Activated naive CD8-positive, alpha-beta T cell treated with anti-CD3 and anti-CD28 coated beads, Interleukin-2, amount 10 ng/mL, durations not matched to agents 7 days and 5 days (primary cell): ENCODE measurements around the gene CDH4. TPM values are rescaled to one million over a fixed set of nuclear protein-coding genes. Genes with fewer than 3 reads are reported as not detected.

Source experiments
- ATAC-seq: fragments of 150-1000 bp; cut with Tn5 transposase; one replicate; pipeline ENCODE4 v1.10.0; 2021; ENCODE audit warnings: low read depth, moderate library complexity
- POLR2A ChIA-PET: fragments of 350-600 bp; sonication (Branson Sonifier 250); formaldehyde crosslinking; loops from one replicate; lab custom pipeline; 2021; ENCODE audit warnings: antibody characterized with exemption; lab: Charles Lee
- DNase-seq: peaks from one replicate; pipeline ENCODE4 v3.0.0; 2021
- H3K27ac Mint-ChIP-seq: one replicate; pipeline ENCODE4 v1.8.0; 2022; ENCODE audit warnings: mild to moderate bottlenecking, mixed read lengths
- H3K27me3 Mint-ChIP-seq: one replicate; pipeline ENCODE4 v1.8.0; 2022; ENCODE audit warnings: mild to moderate bottlenecking, moderate library complexity, mixed read lengths
- H3K36me3 Mint-ChIP-seq: one replicate; pipeline ENCODE4 v1.8.0; 2021; ENCODE audit warnings: mild to moderate bottlenecking, mixed read lengths
- H3K4me1 Mint-ChIP-seq: one replicate; pipeline ENCODE4 v1.8.0; 2021; ENCODE audit warnings: mixed read lengths
- H3K4me3 Mint-ChIP-seq: one replicate; pipeline ENCODE4 v1.8.0; 2022; ENCODE audit warnings: mild to moderate bottlenecking, moderate library complexity, mixed read lengths
- H3K9me3 Mint-ChIP-seq: one replicate; pipeline ENCODE4 v1.8.0; 2021; ENCODE audit warnings: mixed read lengths
- total RNA-seq, 2 experiments: library from RNA; stranded (reverse); gene quantifications; one replicate each; pipeline ENCODE4 v1.2.3, GENCODE V29; 2021

Gene CDH4
- total RNA-seq, 2 experiments from 2014 or later = 0.14 to 0.20 TPM

- Mint-ChIP-seq H3K36me3 (peaks cover 2% of the 10 kb centered on the region), H3K27me3 (no peaks in the 10 kb centered on the region), H3K4me1 (no peaks in the 10 kb centered on the region), H3K4me3 (no peak overlapping the region), H3K9me3 (peaks cover 8% of the 10 kb centered on the region), H3K27ac (no peak overlapping the region)
- DNase-seq (no peak), ATAC-seq (no peak)
- POLR2A ChIA-PET = no interaction called here
These were observed 27.6 kb downstream of the CDH4 start for GRCh38 chr20:61279621-61280150.

GRCh38 chr20:61280217-61280980 lies 28.3 kb downstream of the CDH4 start:
- H3K36me3 Mint-ChIP-seq = peaks cover 2% of the 10 kb centered on the region
- ATAC-seq = no peak
- no peak overlapping the region for H3K4me3 Mint-ChIP-seq
- H3K27ac Mint-ChIP-seq = no peak overlapping the region
- DNase-seq = no peak
- H3K9me3 Mint-ChIP-seq = peaks cover 7% of the 10 kb centered on the region
- H3K4me1 Mint-ChIP-seq = no peaks in the 10 kb centered on the region
- H3K27me3 Mint-ChIP-seq = no peaks in the 10 kb centered on the region
- POLR2A ChIA-PET = no interaction called here

GRCh38 chr20:61281286-61281795 lies 29.3 kb downstream of the CDH4 start:
- ATAC-seq (no peak), DNase-seq (no peak)
- Mint-ChIP-seq H3K27me3 (no peaks in the 10 kb centered on the region), H3K4me3 (no peak overlapping the region), H3K27ac (no peak overlapping the region), H3K9me3 (peaks cover 7% of the 10 kb centered on the region), H3K36me3 (peaks cover 2% of the 10 kb centered on the region), H3K4me1 (no peaks in the 10 kb centered on the region)
- POLR2A ChIA-PET = no interaction called here

DNA sequence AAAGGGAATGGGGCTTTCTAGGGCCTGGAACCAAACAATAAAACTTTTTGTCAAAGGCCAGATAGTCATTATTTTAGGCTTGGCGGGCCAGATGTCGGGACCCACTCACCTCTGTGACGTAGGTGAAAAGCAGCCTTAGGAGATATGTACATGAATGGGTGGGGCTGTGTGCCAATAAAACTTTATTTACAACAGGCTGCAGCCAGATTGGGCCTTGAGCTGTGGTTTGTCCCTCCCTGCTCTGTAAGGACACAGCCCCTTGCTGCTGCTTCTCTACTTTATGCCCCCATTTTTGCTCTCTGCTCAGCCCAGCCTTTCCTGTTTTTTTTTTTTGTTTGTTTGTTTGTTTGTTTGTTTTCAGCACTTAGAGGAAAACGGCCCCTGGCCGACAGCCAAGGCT lies 32.7 kb downstream of the CDH4 start:
- no peaks in the 10 kb centered on the region for H3K27me3 Mint-ChIP-seq
- peaks cover 2% of the 10 kb centered on the region for H3K36me3 Mint-ChIP-seq
- peaks cover 7% of the 10 kb centered on the region for H3K9me3 Mint-ChIP-seq
- H3K4me1 Mint-ChIP-seq = no peaks in the 10 kb centered on the region
- POLR2A ChIA-PET = no interaction called here
- no peak for ATAC-seq
- H3K4me3 Mint-ChIP-seq = no peak overlapping the region
- no peak for DNase-seq
- H3K27ac Mint-ChIP-seq = no peak overlapping the region

DNA sequence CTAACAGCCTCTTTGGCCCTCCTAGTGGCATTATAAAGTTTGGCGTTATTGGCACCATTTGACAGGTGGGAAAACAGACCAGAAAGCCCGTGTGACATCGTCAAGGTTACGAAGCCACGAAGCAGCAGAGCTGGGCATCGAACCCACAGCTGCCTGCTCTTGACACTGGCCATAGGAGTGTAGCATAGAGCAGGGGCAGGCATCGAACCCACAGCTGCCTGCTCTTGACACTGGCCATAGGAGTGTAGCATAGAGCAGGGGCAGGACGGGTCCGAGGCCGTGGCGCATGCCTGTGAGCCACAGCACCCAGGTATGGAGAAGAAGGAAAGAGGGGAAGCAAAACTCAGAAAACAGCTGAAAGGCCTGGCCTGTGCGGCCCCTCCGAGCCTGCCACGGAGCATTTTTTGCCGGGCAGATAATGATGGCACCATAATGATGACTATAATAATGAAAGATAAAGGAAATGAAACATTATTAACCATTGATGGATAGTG lies 33.1 kb downstream of the CDH4 start:
- H3K36me3 Mint-ChIP-seq = peaks cover 2% of the 10 kb centered on the region
- POLR2A ChIA-PET = no interaction called here
- H3K27ac Mint-ChIP-seq = no peak overlapping the region
- H3K27me3 Mint-ChIP-seq = no peaks in the 10 kb centered on the region
- DNase-seq (no peak), ATAC-seq (no peak)
- no peak overlapping the region for H3K4me3 Mint-ChIP-seq
- H3K4me1 Mint-ChIP-seq = no peaks in the 10 kb centered on the region
- peaks cover 7% of the 10 kb centered on the region for H3K9me3 Mint-ChIP-seq

DNA sequence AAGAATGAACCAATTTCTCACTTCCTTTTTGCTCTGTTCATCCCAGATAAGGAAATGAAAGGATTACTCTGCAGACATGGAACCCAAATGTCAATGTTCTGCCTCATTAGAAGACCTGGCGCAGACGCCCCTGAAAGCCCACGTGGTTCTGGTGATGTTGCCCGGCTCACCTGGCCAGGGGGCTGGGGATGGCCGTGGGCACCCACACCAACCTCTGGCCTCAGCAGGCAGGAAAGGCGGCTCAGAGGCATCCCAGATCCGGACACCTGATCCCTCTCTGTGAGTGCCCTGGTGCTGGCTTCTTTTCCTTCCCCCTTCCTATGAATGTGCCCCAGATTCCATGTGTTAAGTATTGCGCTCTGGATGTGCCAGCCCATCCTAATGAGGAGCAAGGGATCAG lies 33.6 kb downstream of the CDH4 start:
- DNase-seq = no peak
- Mint-ChIP-seq H3K36me3 (peaks cover 2% of the 10 kb centered on the region), H3K4me3 (no peak overlapping the region), H3K4me1 (no peaks in the 10 kb centered on the region), H3K27ac (no peak overlapping the region), H3K27me3 (no peaks in the 10 kb centered on the region), H3K9me3 (peaks cover 7% of the 10 kb centered on the region)
- POLR2A ChIA-PET = no interaction called here
- no peak for ATAC-seq

- Mint-ChIP-seq H3K4me3 (no peak overlapping the region), H3K27me3 (no peaks in the 10 kb centered on the region), H3K27ac (no peak overlapping the region), H3K4me1 (no peaks in the 10 kb centered on the region), H3K9me3 (peaks cover 2% of the 10 kb centered on the region), H3K36me3 (no peaks in the 10 kb centered on the region)
- no peak for ATAC-seq
- POLR2A ChIA-PET = no interaction called here
- no peak for DNase-seq
These were observed 35.7 kb downstream of the CDH4 start for GRCh38 chr20:61287583-61288275.

- H3K27me3 Mint-ChIP-seq = no peaks in the 10 kb centered on the region
These were observed 36.3 kb downstream of the CDH4 start for GRCh38 chr20:61288331-61288784.

DNA sequence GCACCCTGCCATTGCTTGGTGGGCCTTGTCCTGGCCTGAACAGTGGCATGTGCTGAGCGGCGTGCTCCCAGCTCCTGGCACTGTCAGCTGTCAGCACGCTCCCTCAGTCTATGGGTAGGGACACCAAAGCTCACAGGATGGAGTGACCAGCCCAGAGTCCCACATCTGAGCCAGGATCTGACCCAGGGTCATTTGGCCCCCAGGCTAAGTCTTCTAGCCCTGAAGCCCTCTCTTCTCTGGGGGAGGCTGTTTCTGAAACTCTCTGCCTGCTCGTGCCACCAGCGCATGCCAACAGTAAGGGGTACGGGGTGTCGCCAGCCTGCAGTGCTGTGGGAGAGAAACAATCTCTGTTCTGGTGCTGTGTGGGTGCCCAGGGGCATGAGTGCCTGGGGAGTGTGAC lies 37.1 kb downstream of the CDH4 start:
- Mint-ChIP-seq H3K9me3 (peaks cover 2% of the 10 kb centered on the region), H3K27me3 (no peaks in the 10 kb centered on the region), H3K36me3 (no peaks in the 10 kb centered on the region)

More at GRCh38 chr20:61288331-61288784, 36.3 kb downstream of the CDH4 start:
- DNase-seq (no peak), ATAC-seq (no peak)
- POLR2A ChIA-PET = no interaction called here
- Mint-ChIP-seq H3K9me3 (peaks cover 2% of the 10 kb centered on the region), H3K4me3 (no peak overlapping the region), H3K27ac (no peak overlapping the region), H3K36me3 (no peaks in the 10 kb centered on the region), H3K4me1 (no peaks in the 10 kb centered on the region)

DNA sequence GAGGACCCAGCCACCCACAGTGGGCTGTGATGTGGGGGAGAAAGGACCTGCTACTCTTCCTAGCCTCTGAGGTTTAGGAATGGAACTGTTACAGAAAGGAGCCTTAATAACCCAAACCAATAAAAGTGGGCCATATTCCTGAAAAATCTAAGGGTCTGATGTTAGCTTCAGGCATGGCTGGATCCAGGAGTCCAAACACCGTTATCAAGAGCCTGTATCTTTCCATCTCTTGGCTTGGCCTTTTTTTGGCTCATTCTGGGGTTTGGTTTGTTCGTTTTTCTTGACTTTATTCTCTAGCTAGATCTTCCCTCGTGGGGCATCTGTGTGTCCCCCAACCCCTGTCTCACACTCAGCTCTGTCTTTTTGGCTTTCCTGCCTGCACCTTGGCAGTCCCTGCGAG lies 38.7 kb downstream of the CDH4 start:
- H3K4me3 Mint-ChIP-seq = no peak overlapping the region
- no peaks in the 10 kb centered on the region for H3K36me3 Mint-ChIP-seq
- no peaks in the 10 kb centered on the region for H3K4me1 Mint-ChIP-seq
- no peak overlapping the region for H3K27ac Mint-ChIP-seq
- POLR2A ChIA-PET = no interaction called here
- H3K27me3 Mint-ChIP-seq = no peaks in the 10 kb centered on the region
- H3K9me3 Mint-ChIP-seq = no peaks in the 10 kb centered on the region
- ATAC-seq (no peak), DNase-seq (no peak)

More for the DNA sequence above, 37.1 kb downstream of the CDH4 start:
- H3K4me1 Mint-ChIP-seq = no peaks in the 10 kb centered on the region
- ATAC-seq (no peak), DNase-seq (no peak)
- POLR2A ChIA-PET = no interaction called here
- H3K27ac Mint-ChIP-seq = no peak overlapping the region
- H3K4me3 Mint-ChIP-seq = no peak overlapping the region

GRCh38 chr20:61291166-61291829 lies 39.2 kb downstream of the CDH4 start:
- POLR2A ChIA-PET = no interaction called here
- Mint-ChIP-seq H3K27me3 (no peaks in the 10 kb centered on the region), H3K27ac (no peak overlapping the region), H3K9me3 (no peaks in the 10 kb centered on the region), H3K36me3 (no peaks in the 10 kb centered on the region), H3K4me3 (no peak overlapping the region), H3K4me1 (no peaks in the 10 kb centered on the region)
- ATAC-seq = no peak
- DNase-seq = no peak

GRCh38 chr20:61292391-61292790 lies 40.3 kb downstream of the CDH4 start:
- H3K27ac Mint-ChIP-seq = no peak overlapping the region
- ATAC-seq = no peak
- no peak for DNase-seq
- H3K9me3 Mint-ChIP-seq = no peaks in the 10 kb centered on the region
- no peaks in the 10 kb centered on the region for H3K4me1 Mint-ChIP-seq
- H3K4me3 Mint-ChIP-seq = no peak overlapping the region
- POLR2A ChIA-PET = no interaction called here
- no peaks in the 10 kb centered on the region for H3K27me3 Mint-ChIP-seq
- no peaks in the 10 kb centered on the region for H3K36me3 Mint-ChIP-seq
